ENCODE measurements around the gene SARS2.

DNA sequence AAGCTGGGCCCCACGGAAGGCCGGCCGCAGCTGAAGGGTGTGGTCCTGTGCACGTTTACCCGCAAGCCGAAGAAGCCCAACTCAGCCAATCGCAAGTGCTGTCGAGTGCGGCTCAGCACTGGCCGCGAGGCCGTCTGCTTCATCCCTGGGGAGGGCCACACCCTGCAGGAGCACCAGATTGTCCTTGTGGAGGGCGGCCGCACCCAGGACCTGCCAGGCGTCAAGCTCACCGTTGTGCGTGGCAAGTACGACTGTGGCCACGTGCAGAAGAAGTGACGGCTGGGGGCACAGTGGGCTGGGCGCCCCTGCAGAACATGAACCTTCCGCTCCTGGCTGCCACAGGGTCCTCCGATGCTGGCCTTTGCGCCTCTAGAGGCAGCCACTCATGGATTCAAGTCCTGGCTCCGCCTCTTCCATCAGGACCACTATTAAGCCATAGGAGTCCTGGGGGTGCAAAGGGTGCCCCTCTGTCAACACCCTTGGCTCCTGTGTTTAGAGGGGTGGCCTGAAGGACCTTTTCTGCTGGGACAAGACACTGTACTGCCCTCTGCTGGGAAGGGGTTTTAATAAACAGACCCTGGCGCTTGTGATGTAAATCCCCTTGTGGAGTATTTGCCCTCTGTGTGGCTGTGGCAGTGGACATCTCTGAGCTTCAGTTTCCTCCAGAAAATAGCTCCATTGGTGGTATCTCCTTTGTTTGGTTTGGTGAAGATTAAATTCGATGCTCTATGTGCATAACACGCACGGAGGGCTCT is 2.0 kb upstream of the SARS2 start:
- TF ChIP-seq, protein P1, sequence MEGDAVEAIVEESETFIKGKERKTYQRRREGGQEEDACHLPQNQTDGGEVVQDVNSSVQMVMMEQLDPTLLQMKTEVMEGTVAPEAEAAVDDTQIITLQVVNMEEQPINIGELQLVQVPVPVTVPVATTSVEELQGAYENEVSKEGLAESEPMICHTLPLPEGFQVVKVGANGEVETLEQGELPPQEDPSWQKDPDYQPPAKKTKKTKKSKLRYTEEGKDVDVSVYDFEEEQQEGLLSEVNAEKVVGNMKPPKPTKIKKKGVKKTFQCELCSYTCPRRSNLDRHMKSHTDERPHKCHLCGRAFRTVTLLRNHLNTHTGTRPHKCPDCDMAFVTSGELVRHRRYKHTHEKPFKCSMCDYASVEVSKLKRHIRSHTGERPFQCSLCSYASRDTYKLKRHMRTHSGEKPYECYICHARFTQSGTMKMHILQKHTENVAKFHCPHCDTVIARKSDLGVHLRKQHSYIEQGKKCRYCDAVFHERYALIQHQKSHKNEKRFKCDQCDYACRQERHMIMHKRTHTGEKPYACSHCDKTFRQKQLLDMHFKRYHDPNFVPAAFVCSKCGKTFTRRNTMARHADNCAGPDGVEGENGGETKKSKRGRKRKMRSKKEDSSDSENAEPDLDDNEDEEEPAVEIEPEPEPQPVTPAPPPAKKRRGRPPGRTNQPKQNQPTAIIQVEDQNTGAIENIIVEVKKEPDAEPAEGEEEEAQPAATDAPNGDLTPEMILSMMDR (IDR thresholded peaks at IDR 0.05), result peak in 3 of 6 experiments; percentile 14 to 31 (median 21)
- TF ChIP-seq POLR2A (IDR thresholded peaks at IDR 0.05), result no peak

All from adrenal gland (tissue), 5 donors.